CD1c-positive myeloid dendritic cell (primary cell): ENCODE results near the gene CDK14.

ENCODE experiments used
- DNase-seq: peaks from one replicate; pipeline ENCODE4 v3.0.0-alpha.2; 2016; ENCODE audit errors: extremely low spot score

Gene CDK14

GRCh38 chr7:90999989-91000979 is 404.2 kb downstream of the CDK14 start:
- DNase-seq, result no peak

- DNase-seq, result no peak
These were observed 408.9 kb downstream of the CDK14 start for GRCh38 chr7:91005024-91005423.

GRCh38 chr7:91005841-91006240 is 409.7 kb downstream of the CDK14 start:
- no peak for DNase-seq

- no peak for DNase-seq
These were observed 411.2 kb downstream of the CDK14 start for GRCh38 chr7:91007371-91007770.

GRCh38 chr7:91013078-91013477 is 417.0 kb downstream of the CDK14 start:
- no peak for DNase-seq

GRCh38 chr7:91019686-91020385 is 423.7 kb downstream of the CDK14 start:
- DNase-seq, result no peak

- DNase-seq, result no peak
These were observed 424.7 kb downstream of the CDK14 start for GRCh38 chr7:91020636-91021385.

- no peak for DNase-seq
These were observed 425.8 kb downstream of the CDK14 start for GRCh38 chr7:91021956-91022355.

- DNase-seq, result no peak
These were observed 429.8 kb downstream of the CDK14 start for GRCh38 chr7:91025906-91026390.

- DNase-seq, result no peak
These were observed 433.6 kb downstream of the CDK14 start for GRCh38 chr7:91029688-91030087.

GRCh38 chr7:91030680-91031380 is 434.7 kb downstream of the CDK14 start:
- DNase-seq, result no peak

- DNase-seq, result no peak
These were observed 435.6 kb downstream of the CDK14 start for GRCh38 chr7:91031757-91032156.

GRCh38 chr7:91033574-91033973 is 437.5 kb downstream of the CDK14 start:
- no peak for DNase-seq

- DNase-seq, result peak; percentile 35
These were observed 438.6 kb downstream of the CDK14 start for GRCh38 chr7:91034459-91035368.

GRCh38 chr7:91039033-91039432 is 442.9 kb downstream of the CDK14 start:
- no peak for DNase-seq

GRCh38 chr7:91041141-91041540 is 445.0 kb downstream of the CDK14 start:
- DNase-seq, result no peak

GRCh38 chr7:91041901-91042484 is 445.9 kb downstream of the CDK14 start:
- no peak for DNase-seq

GRCh38 chr7:91043186-91043585 is 447.1 kb downstream of the CDK14 start:
- no peak for DNase-seq

GRCh38 chr7:91043924-91044645 is 448.0 kb downstream of the CDK14 start:
- DNase-seq, result no peak
